Activated T-helper 1 cell treated with anti-CD3 and anti-CD28 coated beads, Interleukin-12 subunit alpha, Interleukin-12 subunit beta, Interleukin-2, Interleukin-4 antibody, amounts not matched to agents 30 ng/mL and 10 ng/mL and 1 ng/mL, durations not matched to agents 14 hours and 24 hours and 36 hours (primary cell): ENCODE data around the gene MED13L. TPM values are rescaled to one million over a fixed set of nuclear protein-coding genes. Genes with fewer than 3 reads are reported as not detected.
A peak's percentile ranks its signal among the peaks of the same experiment; 100 is the strongest.

Experiments
- DNase-seq: peaks from one replicate; pipeline ENCODE4 v3.0.0; 2021; ENCODE audit warnings: low spot score
- H3K27ac Mint-ChIP-seq: one replicate; pipeline ENCODE4 v1.8.0; 2021; ENCODE audit warnings: mild to moderate bottlenecking, mixed read lengths
- H3K27me3 Mint-ChIP-seq: one replicate; pipeline ENCODE4 v1.8.0; 2022; ENCODE audit warnings: mild to moderate bottlenecking, moderate library complexity, mixed read lengths; ENCODE audit not compliant: insufficient read depth
- H3K36me3 Mint-ChIP-seq: one replicate; pipeline ENCODE4 v1.8.0; 2021; ENCODE audit warnings: low read depth, mixed read lengths
- H3K4me1 Mint-ChIP-seq: one replicate; pipeline ENCODE4 v1.8.0; 2021; ENCODE audit warnings: low read depth, mixed read lengths
- H3K4me3 Mint-ChIP-seq: one replicate; pipeline ENCODE4 v1.8.0; 2021; ENCODE audit warnings: mild to moderate bottlenecking, moderate library complexity, mixed read lengths
- H3K9me3 Mint-ChIP-seq: one replicate; pipeline ENCODE4 v1.8.0; 2021; ENCODE audit warnings: mixed read lengths
- intact Hi-C: fragments of 100-400 bp; cut with micrococcal nuclease; formaldehyde crosslinking; loops from one replicate; pipeline ENCODE4 v1.15.1; 2024
- total RNA-seq: library from RNA; stranded (reverse); gene quantifications from 2 replicates; pipeline ENCODE4 v1.2.3, GENCODE V29; 2022

The MED13L gene
- total RNA-seq, 1 donor from 2014 or later = 66.1 TPM

DNA sequence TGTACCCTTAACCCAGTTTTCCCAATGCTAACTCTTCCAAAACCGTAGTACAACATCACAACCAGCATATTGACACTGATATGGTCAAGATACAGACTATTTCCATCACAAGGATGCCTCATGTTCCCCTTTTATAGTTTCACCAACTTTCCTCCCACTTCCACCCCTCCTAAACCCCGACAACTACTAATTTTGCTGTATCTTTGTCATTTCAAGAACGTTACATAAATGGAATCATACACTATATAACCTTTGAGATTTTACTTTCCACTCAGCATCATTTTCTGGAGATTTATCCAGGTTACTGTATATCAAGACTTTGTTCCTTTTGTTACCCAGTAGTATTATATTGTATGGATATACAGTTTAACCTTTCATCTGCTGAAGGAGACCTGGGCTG, 88.9 kb downstream of the MED13L start:
- no peak for DNase-seq
- no peaks in the 10 kb centered on the region for H3K9me3 Mint-ChIP-seq
- H3K4me1 Mint-ChIP-seq = peaks cover 61% of the 10 kb centered on the region
- intact Hi-C loops = loop anchor here (1.0 kb wide), 2 partner anchors 8 to 101 kb away; no protein-coding TSS in a partner anchor
- H3K27ac Mint-ChIP-seq = no peak overlapping the region
- H3K36me3 Mint-ChIP-seq = peaks cover 6% of the 10 kb centered on the region
- peaks cover 2% of the 10 kb centered on the region for H3K27me3 Mint-ChIP-seq
- no peak overlapping the region for H3K4me3 Mint-ChIP-seq

DNA sequence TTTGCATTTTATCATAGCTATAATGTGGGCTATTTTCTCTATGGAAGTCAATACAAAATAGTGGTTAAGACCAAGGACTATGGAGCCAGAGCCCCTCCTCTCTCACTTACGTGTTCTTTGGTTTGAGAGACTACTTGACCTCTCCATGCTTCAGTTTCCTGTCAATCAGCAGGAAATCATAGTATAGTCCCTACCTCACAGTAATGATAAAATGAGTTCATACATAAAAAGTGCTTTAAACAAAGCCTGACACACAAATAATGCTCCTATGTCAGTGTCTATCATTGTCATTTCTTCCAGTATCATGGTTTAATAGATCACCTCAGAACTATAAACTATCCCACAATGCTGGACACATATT, 90.4 kb downstream of the MED13L start:
- DNase-seq = no peak
- Mint-ChIP-seq H3K27me3 (no peaks in the 10 kb centered on the region), H3K4me3 (no peak overlapping the region), H3K36me3 (peaks cover 6% of the 10 kb centered on the region), H3K9me3 (no peaks in the 10 kb centered on the region), H3K27ac (peak overlapping the region; percentile 21), H3K4me1 (peaks cover 67% of the 10 kb centered on the region)
- intact Hi-C loops = no loop called here

DNA sequence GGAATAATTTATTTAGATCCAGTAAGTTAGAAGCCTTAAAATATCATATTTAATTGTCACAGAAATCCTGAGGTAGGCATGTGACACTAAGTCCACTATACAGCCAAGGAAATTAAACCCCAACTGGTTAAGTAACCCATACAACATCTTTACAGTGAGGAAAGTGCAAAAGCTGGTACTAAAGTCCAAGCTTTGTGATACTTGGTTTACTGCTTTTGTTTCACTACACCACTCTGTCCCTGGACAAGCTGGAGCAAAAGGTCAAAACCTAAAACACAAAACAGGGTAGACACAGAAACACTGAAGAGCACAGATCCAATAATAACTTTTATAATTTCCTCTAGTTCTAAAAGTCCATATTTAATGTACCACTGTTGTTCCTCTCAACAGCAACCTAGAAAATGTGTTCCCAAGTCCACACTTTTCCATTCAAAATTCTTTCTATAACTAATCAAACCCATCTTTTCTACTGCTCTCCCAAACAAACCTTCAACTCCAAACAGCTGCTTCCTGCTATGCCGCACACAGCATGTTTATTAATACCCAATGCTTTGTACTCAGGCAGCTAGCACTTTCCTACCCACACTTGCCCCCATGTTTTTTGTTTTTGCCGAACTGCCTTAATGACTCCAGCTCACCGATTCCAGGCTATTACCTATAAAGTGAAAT, 90.9 kb downstream of the MED13L start:
- DNase-seq = no peak
- Mint-ChIP-seq H3K27me3 (no peaks in the 10 kb centered on the region), H3K27ac (no peak overlapping the region), H3K9me3 (no peaks in the 10 kb centered on the region), H3K4me3 (no peak overlapping the region), H3K36me3 (peaks cover 8% of the 10 kb centered on the region), H3K4me1 (peaks cover 71% of the 10 kb centered on the region)
- intact Hi-C loops = no loop called here

DNA sequence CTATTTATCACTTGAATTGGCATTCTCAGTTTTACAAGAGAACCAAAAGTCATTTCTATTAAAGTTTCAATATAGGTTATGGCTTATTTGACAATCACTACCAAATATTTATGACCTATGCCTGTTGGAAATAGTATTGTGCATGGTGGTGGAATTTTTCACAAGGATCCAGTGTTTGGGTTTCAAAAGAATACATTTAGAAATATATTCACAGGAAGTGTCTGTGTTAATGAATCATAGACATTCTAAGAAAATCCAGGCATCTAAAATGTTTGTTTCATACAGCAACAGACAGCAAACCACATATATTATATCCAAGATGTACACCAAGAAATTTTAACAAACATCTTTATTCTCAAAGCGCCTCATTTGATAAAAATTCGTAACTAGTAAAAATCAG, 92.7 kb downstream of the MED13L start:
- intact Hi-C loops = no loop called here
- Mint-ChIP-seq H3K27ac (no peak overlapping the region), H3K4me1 (peaks cover 68% of the 10 kb centered on the region), H3K36me3 (peaks cover 4% of the 10 kb centered on the region), H3K27me3 (no peaks in the 10 kb centered on the region), H3K9me3 (no peaks in the 10 kb centered on the region), H3K4me3 (no peak overlapping the region)
- DNase-seq = no peak

DNA sequence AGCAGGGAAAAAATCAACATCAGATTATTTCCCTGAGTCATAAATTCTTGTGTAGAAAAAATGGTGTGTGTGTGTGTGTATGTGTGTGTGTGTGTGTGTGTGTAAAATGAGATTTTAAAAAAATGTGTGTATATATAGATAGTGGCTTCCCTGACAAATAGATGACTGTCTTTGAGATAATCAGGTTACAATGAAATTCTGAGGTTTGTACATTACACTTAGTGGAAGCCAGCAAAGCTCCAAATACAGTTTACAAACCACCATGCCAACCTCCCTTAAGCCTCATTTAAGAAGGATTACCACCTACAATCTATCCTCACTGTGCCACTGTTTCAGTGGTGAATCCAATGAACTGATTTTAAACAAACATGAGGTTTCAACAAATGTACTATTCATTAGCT, 93.8 kb downstream of the MED13L start:
- intact Hi-C loops = loop anchor here (1.0 kb wide), 1 partner anchor 8 kb away; no protein-coding TSS in a partner anchor
- Mint-ChIP-seq H3K27me3 (no peaks in the 10 kb centered on the region), H3K4me1 (peaks cover 58% of the 10 kb centered on the region), H3K27ac (no peak overlapping the region), H3K9me3 (no peaks in the 10 kb centered on the region), H3K4me3 (no peak overlapping the region), H3K36me3 (peaks cover 2% of the 10 kb centered on the region)
- no peak for DNase-seq

DNA sequence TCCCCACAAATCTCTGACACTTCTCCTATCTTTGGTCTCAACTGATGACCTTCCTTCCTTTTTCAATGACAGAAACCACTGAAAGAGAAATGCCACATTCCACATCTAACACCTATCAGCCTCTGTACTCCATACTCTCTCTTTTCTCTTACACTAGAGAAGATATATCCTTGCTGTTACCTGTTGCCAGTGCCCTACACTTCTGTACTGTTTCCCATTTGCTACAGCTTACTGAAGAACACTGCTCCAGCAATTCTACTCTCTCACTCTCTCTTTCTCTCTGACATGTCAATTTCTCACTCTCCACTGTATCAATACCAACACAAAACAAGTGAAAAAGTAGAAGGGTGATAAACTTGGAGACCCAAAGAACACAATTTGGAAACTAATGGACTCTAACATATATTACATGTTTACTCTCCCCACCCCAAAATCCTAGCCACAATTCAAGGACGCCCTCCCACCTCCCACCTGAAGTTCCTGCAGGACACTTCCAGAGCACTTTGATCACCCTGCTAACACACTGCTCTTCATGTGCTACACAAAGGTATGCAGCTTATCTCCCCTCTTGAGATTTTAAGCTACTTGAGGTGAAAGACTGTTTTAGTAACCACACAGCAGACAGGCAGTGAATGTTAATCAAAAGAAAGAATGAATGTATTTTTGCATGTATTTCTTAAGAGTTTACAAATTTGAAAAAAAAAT, 95.0 kb downstream of the MED13L start:
- Mint-ChIP-seq H3K4me3 (no peak overlapping the region), H3K4me1 (peaks cover 51% of the 10 kb centered on the region), H3K27ac (no peak overlapping the region), H3K9me3 (no peaks in the 10 kb centered on the region), H3K36me3 (peaks cover 2% of the 10 kb centered on the region), H3K27me3 (no peaks in the 10 kb centered on the region)
- intact Hi-C loops = loop anchor here (1.0 kb wide), 1 partner anchor 7 kb away; no protein-coding TSS in a partner anchor
- DNase-seq = no peak

DNA sequence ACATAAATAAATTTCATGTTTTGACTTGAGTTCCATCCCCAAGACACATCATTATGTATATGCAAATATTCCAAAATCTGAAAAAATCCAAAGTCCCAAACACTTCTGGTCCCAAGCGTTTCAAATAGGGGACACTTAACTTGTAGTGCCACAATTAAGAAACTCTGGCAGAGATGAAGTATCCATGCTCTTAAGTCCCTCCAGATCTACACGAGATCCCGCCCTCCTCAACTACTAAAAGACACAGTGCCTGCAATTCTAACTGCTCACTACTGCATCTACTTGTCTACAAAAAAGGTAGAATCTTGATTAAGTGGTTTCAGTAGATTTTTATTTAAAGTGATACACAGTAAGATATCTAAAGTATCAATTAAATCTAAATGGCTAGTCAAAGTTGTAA, 97.0 kb downstream of the MED13L start:
- DNase-seq = no peak
- H3K36me3 Mint-ChIP-seq = peaks cover 8% of the 10 kb centered on the region
- no peaks in the 10 kb centered on the region for H3K27me3 Mint-ChIP-seq
- H3K27ac Mint-ChIP-seq = no peak overlapping the region
- peaks cover 42% of the 10 kb centered on the region for H3K4me1 Mint-ChIP-seq
- no peak overlapping the region for H3K4me3 Mint-ChIP-seq
- H3K9me3 Mint-ChIP-seq = no peaks in the 10 kb centered on the region
- intact Hi-C loops = loop anchor here (1.0 kb wide), 1 partner anchor 8 kb away; no protein-coding TSS in a partner anchor

DNA sequence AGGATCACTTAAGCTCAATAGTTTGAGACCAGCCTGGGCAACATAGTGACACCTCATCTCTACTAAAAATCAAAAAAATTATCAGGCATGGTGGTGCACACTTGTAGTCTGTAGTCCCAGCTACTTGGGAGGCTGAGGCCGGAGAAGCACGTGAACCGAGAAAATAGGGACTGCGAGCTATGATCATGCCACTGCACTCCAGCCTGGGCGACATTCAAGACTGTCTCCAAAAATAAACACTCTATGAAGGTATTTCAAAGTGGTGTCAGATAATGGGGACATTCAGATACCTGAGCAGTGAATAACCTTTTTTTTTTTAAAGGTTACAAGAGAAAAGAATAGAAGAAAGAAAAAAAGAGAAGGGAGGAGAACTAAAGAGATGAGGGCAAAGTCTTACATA, 98.1 kb downstream of the MED13L start:
- no peak overlapping the region for H3K4me3 Mint-ChIP-seq
- H3K9me3 Mint-ChIP-seq = no peaks in the 10 kb centered on the region
- H3K27me3 Mint-ChIP-seq = no peaks in the 10 kb centered on the region
- H3K27ac Mint-ChIP-seq = no peak overlapping the region
- intact Hi-C loops = no loop called here
- H3K4me1 Mint-ChIP-seq = peaks cover 36% of the 10 kb centered on the region
- DNase-seq = no peak
- H3K36me3 Mint-ChIP-seq = peaks cover 9% of the 10 kb centered on the region

DNA sequence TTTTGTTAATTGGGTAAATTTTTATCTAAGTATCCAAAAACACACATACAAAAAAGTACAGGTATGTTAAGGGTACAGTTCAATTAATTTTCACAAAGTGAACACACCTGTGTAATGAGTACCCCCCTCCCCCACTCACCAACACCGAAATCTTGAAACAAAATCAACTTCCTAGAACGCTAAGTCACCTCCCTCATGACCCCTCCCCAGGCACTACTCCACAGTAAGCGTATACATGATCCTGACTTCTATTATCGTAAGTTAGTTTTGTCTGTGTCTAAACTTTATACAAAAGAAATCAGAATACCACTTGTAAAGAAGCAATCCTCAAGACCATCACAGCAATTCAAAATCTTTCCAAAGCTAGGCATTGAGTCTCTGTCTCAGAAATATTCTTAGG, 100.5 kb downstream of the MED13L start:
- no peaks in the 10 kb centered on the region for H3K27me3 Mint-ChIP-seq
- peaks cover 9% of the 10 kb centered on the region for H3K36me3 Mint-ChIP-seq
- H3K4me3 Mint-ChIP-seq = no peak overlapping the region
- intact Hi-C loops = no loop called here
- no peak for DNase-seq
- no peak overlapping the region for H3K27ac Mint-ChIP-seq
- H3K4me1 Mint-ChIP-seq = peaks cover 42% of the 10 kb centered on the region
- no peaks in the 10 kb centered on the region for H3K9me3 Mint-ChIP-seq

DNA sequence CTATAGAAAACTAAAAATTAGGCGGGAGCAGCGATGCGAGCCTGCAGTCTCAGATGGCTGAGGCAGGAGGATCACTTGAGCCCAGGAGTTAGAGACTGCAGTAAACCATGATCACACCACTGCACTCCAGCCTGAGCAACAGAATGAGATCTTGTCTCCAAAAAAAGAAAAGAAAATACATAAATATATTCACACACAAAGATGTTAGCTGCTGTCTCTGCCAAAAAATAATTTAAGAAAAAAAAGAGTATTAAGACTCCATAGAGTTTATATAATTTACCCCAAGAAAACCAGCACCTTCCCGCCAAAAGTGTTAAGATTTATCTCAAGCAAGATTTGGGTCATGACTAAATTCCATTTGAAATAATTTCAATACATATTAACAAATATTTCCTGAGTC, 102.6 kb downstream of the MED13L start:
- intact Hi-C loops = loop anchor here (1.0 to 5.0 kb wide), 2 partner anchors 8 to 1012 kb away; no protein-coding TSS in a partner anchor
- DNase-seq = no peak
- H3K27me3 Mint-ChIP-seq = no peaks in the 10 kb centered on the region
- peaks cover 8% of the 10 kb centered on the region for H3K36me3 Mint-ChIP-seq
- H3K27ac Mint-ChIP-seq = peak overlapping the region; percentile 14
- H3K4me3 Mint-ChIP-seq = no peak overlapping the region
- peaks cover 49% of the 10 kb centered on the region for H3K4me1 Mint-ChIP-seq
- no peaks in the 10 kb centered on the region for H3K9me3 Mint-ChIP-seq

DNA sequence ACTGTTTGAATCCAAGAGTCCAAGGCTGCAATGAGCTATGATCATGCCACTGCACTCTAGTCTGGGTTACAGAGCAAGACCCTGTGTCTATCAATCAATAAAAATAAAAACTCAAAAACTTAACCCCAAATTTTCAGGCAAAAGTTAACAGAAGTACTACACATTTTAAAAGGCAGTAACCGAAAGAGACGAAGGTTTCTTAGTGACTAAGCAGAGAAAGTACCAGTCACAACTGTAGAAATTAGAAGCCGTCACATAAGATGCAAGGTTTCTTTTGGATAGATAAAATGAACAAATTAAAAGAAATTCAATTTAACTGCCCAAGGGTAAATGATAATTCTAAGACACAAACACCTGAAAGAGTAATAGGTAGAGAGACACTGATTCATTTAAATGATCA, 103.5 kb downstream of the MED13L start:
- H3K27me3 Mint-ChIP-seq = no peaks in the 10 kb centered on the region
- peak overlapping the region; percentile 21 for H3K4me3 Mint-ChIP-seq
- H3K4me1 Mint-ChIP-seq = peaks cover 49% of the 10 kb centered on the region
- H3K36me3 Mint-ChIP-seq = peaks cover 8% of the 10 kb centered on the region
- DNase-seq = no peak
- intact Hi-C loops = loop anchor here (5.0 kb wide), 1 partner anchor 1013 kb away; no protein-coding TSS in a partner anchor
- no peaks in the 10 kb centered on the region for H3K9me3 Mint-ChIP-seq
- H3K27ac Mint-ChIP-seq = no peak overlapping the region

DNA sequence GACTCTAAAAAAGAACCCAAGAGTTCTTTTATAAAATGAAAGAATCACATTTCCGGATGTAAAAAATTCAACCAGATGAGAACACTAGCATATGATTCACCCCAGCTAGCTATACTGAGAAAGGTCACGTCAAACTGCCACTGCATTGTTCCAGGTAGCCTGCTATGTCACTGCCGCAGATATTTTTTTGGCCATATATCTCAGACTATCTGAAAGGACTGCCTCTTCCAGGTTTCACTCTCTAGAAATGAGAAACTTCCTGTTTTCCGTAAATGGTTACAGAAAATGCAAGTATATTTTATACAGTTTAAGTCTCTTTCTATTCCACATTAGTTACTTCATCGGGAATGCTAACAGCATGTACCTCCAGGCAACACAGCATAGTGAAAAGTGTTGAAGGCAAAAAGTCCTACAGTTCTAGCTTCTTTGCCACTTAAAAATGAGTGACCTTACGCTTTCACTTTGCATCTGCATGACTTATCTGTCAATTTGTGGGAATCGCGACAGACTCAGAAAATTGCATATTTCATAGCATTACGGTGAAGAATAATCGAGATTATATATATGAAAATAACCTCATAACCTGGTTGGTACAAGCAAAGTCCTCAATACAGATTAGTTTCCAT, 105.2 kb downstream of the MED13L start:
- peaks cover 49% of the 10 kb centered on the region for H3K4me1 Mint-ChIP-seq
- peak overlapping the region; percentile 88 for H3K27ac Mint-ChIP-seq
- no peaks in the 10 kb centered on the region for H3K9me3 Mint-ChIP-seq
- H3K4me3 Mint-ChIP-seq = peak overlapping the region; percentile 70
- peaks cover 8% of the 10 kb centered on the region for H3K36me3 Mint-ChIP-seq
- intact Hi-C loops = loop anchor here (1.0 to 5.0 kb wide), 6 partner anchors 23 to 1015 kb away; no protein-coding TSS in a partner anchor
- DNase-seq = peak; percentile 39
- no peaks in the 10 kb centered on the region for H3K27me3 Mint-ChIP-seq

DNA sequence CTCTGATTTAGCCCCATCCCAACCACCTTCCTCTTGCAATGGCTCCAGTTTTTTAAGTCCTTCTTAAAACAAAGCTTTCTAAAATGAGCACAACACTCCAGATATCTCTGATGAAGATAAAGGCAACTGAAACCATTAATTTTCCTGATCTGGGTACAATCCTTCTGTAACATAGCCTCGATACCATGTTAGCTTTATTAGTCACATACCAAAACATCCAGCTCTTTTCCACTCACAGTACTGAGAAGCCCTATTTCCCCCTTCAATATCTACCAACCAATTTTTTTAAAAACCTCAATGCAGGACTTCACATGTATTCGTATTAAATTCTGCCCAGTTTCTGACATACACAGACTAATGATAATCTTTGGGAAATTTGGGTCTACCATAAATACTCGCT, 105.9 kb downstream of the MED13L start:
- Mint-ChIP-seq H3K27ac (peak overlapping the region; percentile 88), H3K27me3 (no peaks in the 10 kb centered on the region), H3K36me3 (peaks cover 5% of the 10 kb centered on the region), H3K4me3 (peak overlapping the region; percentile 70), H3K4me1 (peaks cover 44% of the 10 kb centered on the region), H3K9me3 (no peaks in the 10 kb centered on the region)
- intact Hi-C loops = loop anchor here (5.0 kb wide), 1 partner anchor 1016 kb away; no protein-coding TSS in a partner anchor
- DNase-seq = no peak
